Kidney tubule cell (primary cell): Measurements from ENCODE around the gene DLK2.

ENCODE experiments used
- DNase-seq: peaks from one replicate; pipeline ENCODE4 v3.0.0-alpha.2; 2018; ENCODE audit warnings: low spot score

Gene DLK2

DNA sequence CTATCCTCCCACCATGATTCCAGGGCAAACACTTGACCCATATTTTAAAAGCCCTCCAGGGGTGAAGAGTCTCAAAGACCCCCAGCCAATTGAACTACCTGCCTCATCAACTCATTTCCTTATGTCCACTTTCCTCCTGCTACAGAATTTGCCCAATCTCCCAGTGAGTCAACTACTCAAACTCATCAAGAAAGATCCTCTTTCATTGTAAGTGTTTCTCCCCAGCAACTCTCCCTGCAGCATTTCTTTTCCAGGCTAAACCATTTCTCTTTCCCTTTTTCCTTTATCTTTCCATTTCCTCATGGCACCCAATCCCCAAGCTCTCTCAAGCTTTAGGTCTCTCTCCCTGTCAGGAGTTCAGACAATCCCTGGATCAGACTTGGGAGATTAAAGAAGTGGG is 1.5 kb downstream of the DLK2 start:
- DNase-seq: no peak

DNA sequence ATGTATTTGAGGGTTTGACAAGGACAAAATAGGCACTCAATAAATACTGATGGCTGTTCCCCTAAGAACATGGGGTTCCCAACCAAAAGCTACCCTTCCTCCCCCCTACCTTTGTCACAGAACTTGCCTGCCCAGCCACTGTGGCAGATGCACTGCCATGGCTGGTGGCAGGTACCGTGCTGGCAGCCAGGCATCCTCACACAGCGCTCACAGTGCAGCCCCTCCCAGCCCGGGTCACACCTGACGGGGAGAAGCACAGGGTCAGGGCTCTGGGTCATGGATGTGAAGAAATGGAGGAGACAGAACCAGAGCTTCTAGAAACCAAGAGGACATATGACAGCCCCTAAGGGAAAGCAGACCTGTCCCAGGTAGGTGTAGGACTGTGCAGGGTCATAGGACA is 2.5 kb downstream of the DLK2 start:
- no peak for DNase-seq

DNA sequence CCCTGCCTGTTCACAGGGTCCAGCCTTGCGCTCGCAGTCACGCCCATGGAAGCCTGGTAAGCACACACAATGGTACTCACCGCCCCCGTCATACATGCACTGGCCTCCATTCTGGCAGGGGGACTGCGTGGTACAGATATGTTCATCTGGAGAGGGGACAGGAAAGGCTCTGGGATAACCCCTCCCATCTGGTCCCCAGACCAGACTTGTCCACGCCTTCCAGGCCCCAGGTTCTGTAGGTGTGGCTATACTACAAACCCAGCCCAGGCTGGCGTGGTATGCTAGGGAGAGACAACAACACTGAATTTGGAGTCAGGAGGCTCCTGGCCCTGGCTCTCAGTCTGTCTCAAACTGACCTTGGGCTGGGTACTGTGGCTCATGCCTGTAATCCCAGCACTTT is 3.4 kb downstream of the DLK2 start:
- no peak for DNase-seq

DNA sequence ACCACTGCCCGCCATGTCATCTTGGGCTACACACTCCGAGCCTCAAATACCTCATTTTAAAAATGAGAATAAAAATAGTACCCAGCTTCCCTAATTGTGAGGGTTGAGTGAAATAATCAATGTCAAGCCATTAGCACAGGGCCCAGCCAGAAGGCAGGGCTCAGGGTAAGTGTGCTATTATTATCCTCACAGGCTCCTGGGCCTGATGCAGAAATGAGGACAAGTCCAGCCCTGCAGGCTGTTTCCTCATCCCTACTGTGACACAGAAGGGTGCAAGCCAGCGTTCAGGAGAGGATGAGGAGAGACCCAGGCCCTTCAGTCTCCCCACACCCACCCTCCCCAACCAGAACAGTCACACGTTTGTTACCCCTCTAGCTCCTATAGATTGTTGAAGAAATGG is 4.0 kb downstream of the DLK2 start:
- no peak for DNase-seq

DNA sequence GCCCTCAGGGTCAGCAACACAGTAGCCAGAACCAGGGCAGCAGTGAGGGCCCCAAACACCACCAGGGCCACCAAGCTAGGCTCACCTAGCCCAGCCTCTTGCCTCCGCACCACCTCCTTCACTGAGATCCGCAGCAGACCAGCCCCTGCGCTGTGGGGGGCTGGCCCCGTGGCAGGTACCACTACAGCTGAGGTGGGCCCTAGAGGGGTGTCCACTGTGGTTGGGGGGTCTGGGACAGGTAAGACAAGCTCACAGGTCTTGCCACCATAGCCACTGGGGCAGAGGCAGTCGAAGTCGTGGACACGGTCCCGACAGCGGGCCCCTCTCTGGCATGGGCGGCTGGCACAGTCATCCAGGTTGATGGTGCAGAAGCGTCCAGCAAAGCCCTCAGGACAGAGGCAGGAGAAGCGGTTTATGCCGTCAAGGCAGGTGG is 4.6 kb downstream of the DLK2 start:
- DNase-seq: no peak

DNA sequence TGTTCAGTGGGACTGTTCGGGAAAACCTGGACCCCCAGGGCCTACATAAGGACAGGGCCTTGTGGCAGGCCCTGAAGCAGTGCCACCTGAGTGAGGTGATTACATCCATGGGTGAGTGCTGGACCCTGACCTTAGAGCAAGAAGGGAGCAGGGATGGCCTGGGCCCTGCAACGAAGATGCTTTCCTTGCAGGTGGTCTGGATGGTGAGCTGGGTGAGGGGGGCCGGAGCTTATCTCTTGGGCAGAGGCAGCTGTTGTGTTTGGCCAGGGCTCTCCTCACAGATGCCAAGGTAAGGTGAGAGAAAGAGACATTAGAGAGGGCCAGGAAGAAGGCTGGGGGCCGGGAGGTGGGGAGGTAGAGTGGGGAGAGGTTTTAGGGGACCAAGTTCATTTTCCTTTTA is 6.4 kb downstream of the DLK2 start:
- no peak for DNase-seq

DNA sequence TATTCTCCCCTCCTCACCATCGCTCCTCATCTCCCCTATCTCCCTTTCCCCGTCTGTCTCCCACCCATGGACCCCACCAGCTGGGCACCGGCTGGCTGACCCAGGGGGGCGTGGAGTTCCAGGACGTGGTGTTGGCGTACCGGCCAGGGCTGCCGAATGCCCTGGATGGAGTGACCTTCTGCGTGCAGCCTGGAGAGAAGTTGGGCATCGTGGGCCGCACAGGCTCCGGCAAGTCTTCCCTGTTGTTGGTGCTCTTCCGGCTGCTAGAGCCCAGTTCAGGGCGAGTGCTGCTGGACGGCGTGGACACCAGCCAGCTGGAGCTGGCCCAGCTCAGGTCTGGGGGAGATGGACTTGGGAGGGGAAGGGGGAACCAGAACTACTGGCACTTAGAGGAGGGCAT is 7.7 kb downstream of the DLK2 start:
- no peak for DNase-seq

DNA sequence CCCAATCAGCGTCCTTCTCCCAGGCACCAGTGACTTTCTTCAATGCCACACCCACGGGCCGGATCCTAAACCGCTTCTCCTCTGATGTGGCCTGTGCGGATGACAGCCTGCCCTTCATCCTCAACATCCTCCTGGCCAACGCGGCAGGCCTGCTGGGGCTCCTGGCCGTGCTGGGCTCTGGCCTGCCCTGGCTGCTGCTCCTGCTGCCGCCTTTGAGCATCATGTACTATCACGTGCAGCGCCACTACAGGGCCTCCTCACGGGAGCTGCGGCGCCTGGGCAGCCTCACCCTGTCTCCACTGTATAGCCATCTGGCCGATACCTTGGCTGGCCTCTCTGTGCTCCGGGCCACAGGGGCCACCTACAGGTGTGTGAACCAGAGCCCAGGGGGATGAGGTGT is 9.8 kb downstream of the DLK2 start:
- no peak for DNase-seq

DNA sequence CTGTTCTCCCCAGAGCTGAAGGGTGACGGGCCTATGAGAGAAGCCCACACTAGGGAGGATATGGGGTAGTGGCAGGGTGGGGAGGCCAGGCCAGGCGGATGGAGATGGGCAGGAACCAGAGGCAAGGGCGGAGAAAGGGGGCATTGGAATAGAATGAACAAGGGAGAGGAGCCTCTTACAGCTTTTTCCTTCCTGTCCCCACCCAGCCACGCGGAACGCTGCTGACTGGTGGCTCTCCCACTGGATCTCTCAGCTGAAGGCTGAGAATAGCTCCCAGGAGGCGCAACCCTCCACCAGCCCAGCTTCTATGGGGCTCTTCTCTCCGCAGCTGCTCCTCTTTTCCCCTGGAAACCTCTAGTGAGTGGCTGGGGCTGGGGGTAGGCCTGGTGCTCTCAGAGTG is 10.8 kb downstream of the DLK2 start:
- DNase-seq: no peak

DNA sequence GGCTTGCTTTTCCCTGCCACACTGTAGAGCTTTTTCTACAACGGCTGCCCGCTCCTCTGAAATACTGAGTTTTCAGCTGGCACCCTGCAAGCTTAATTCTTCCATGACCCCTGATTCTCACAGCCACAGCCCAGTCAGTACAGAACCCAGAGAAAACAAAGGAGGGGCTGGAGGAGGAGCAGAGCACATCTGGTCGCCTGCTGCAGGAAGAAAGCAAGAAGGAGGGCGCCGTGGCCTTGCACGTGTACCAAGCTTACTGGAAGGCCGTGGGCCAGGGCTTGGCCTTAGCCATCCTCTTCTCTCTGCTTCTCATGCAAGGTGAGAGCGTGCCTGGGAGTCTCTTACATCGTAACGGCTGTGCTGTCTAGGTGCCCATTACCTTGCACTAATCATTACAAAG is 11.3 kb downstream of the DLK2 start:
- DNase-seq: no peak

DNA sequence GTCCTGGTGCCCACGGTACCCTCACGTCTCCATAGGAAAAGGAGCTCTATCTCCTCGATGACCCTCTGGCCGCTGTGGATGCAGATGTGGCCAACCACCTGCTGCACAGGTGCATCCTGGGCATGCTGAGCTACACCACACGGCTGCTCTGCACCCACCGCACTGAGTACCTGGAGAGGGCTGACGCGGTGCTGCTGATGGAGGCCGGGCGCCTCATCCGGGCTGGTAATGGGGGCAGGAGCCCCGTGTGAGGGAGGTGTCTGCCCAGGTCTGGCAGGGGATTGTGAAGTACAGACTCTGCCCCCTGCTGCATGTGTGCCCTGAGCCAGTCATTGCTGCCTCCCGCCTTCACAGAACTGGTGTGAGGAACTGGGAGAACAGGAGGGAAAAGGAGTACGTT is 12.4 kb downstream of the DLK2 start:
- DNase-seq: no peak

DNA sequence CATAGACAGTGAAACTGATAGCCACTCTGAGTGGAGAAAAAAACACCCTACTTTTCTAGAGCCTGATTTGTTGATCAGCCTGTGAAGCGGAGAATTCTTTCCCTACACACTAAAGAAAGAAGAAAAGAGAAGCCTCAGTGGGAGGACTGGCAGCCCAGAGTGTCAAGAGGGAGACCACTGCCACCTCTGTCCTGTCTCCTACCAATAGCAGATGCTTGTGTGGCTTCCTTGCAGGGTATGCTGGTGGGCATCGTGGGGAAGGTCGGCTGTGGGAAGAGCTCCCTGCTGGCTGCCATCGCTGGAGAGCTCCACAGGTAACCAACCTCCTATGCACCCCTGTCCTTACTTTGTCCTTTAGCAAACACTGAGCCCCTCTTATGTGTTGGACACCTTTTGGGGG is 17.6 kb downstream of the DLK2 start:
- no peak for DNase-seq

DNA sequence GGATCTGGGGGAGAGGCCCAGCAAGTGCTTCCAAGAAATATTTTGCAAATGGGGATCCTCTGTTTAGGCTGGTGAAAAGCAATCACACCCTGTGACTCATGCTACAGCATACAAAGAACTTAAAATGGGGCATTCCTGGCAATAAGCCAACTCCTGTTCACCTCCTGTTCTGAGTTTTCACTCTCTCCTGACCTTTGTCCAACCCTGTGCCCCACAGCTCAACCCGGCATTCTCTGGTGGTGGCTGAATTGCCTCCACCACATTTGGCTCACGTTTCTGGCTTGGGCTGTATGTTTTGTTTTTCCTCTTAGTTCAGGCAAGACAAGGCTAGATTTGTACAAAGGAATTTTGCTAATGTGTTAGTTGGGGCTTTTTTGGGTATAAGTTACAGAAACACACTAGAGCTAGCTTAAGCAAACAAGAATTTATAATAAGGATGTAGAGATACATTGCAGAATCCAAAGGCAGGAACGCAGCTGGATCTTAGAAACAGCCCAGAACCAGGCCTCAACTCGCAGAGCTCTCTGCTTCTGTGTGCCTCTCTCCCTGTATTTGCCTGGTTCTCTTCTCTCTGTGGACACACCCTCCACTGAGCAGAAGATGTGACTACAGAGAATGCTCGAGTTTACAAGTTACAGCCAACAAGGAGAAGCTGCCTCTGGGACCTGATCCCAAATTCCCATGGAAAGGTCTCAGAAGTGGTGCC is 18.6 kb downstream of the DLK2 start:
- peak; percentile 83 for DNase-seq

DNA sequence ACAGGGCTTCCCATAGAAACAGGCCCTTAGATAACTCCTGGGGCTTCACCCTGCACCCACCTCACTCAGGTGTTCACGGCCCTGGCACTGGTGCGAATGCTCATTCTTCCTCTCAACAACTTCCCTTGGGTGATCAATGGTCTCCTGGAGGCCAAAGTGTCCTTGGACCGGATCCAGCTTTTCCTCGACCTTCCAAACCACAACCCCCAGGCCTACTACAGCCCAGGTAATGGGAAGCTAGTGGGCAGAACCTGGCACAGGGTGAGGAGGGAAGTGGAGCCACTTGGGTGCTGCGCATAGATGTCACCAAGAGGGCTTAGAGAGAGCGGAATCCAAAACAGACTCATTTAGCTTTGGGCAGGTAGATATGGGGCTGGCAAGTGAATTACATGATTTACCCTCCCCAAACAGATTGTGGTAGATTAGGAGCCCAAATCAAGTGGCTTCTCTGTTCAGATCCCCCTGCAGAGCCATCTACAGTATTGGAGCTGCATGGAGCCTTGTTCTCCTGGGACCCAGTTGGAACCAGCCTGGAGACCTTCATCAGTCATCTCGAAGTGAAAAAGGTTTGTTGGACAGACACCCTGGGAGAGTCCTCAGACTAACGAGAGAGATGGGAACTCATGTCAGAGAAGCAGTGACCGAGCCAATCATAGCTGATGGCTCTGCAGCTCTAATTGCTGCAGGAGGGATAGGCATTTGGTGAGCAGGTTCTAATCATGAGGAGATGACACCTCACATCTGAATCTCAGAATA is 19.5 kb downstream of the DLK2 start:
- DNase-seq: no peak

DNA sequence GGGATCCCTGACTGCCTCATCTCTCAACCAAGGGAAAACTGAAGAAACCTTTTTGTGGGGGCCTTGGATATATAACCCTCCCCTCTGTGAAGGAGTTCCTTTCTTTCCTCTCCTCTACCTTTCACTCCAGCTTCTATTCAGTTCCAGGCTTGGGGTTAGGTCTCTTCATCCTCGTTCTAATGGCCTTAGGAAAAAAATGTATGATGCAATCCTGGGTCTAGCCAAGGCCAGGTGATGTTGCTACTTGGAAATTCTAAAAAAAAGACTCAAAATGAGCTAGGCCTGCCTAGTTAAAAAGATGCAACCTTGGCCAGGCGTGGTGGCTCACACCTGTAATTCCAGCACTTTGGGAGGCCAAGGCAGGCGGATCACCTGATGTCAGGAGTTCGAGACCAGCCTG is 20.4 kb downstream of the DLK2 start:
- no peak for DNase-seq

DNA sequence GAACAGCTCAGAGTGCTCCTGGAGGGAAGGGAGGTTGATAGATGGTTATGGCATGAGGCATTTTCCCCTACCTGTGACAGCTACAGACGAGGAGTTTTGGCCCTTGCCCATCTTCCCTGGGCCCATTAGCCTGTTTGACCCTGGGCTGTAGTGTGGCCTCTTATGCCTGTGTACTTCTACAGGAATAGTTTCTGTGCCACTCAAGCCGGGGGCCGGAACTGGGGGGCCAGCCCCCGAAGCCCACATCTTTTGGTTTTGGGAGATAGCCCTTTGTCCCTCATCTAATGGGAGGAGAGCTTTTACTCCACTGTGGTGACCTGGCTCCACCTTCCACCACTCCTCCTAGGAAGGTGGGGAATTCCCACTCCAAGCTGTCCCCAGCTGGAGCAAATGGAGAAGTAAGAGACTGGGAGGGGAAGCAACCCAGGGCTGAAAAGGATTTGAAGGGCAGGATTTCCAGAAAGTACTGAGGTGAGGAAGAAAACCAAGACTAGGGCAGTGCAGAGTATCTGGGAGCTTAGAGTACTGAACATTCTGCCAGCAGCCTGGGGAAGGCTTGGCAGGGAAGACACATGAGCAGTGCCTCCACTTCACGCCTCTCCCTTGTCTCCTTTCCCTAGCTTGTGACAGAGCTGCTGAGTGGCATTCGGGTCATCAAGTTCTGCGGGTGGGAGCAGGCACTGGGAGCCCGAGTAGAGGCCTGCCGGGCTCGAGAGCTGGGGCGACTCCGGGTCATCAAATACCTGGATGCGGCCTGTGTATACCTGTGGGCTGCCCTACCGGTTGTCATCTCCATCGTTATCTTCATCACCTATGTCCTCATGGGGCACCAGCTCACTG is 21.1 kb downstream of the DLK2 start:
- DNase-seq: peak; percentile 33

DNA sequence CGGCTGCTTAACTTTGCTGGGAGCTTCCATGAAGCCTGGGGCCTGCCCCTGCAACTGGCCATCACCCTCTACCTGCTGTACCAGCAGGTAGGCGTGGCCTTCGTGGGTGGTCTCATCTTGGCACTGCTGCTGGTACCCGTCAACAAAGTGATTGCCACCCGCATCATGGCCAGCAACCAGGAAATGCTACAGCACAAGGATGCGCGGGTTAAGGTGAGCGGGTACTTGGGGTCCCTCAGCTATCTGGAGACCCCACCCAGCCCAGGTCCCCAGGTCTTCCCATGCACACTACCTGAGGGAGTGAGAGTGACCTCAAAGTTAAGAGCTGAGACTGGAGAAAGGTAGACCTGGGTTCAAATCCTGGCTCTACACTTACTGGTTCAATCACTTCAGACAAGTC is 22.2 kb downstream of the DLK2 start:
- DNase-seq: no peak

DNA sequence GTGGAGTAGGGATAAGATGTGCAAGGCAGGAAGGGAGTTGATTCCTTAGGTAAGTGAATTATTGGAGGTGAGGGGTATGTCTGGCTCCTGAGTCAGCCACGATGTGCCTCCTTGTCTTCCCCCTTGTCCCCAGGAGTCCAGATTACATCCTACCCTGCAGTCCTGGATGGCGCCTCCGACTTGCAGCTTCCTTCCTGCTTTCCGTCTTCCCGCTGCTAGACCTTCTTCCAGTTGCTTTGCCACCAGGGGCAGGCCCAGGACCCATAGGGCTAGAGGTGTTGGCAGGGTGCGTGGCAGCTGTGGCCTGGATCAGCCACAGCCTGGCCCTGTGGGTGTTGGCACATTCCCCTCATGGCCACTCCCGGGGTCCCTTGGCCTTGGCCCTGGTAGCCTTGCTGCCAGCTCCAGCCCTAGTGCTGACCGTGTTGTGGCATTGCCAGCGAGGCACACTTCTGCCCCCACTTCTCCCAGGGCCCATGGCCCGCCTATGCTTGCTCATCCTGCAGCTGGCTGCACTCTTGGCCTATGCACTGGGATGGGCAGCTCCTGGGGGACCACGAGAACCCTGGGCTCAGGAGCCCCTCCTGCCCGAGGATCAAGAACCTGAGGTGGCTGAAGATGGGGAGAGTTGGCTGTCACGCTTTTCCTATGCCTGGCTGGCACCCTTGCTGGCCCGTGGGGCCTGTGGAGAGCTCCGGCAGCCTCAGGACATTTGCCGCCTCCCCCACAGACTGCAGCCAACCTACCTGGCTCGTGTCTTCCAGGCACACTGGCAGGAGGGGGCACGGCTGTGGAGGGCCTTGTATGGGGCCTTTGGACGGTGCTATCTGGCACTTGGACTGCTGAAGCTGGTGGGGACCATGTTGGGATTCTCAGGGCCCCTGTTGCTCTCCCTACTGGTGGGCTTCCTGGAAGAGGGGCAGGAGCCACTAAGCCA is 23.1 kb downstream of the DLK2 start:
- DNase-seq: no peak

DNA sequence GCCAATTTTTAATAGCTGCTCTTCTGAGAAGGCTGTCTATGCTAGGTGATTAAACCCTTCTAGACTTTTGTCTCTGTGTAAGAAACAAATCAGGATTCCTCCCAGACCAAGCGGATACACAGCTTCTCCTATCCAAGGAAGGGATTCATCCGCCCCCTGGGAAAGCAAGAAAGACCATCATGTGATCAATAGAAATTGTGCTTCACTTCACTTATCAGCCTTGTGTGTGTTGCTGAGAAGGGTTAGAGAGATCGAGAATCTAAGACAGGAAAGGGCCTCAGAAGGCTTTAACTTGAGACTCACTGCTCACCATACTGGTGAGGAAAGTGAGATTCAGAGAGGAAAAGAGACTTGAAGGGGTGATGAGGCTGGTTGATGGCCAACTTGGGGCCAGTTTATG is 26.5 kb downstream of the DLK2 start:
- DNase-seq: no peak

DNA sequence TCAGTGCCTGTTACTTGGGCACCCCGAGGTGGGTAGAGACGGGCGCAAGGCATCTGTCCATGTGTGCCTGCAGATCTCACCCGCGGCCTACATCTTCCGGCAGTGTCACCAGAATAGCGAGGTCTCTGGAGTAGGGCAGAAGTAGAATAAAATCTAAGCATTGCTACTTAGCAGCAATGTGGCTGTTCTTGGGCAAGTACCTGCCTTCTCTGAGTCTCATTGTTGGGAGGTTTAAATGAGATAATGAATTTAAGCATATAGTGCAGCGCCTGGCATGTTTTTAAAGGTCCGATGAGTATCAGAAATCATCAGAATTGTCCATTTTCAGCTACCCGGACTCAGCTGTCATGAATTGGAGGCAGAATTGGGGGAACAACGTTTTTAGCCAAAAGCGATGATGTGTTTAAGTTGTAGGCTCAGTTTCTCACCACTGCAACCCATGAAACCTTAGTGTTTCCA is 27.2 kb downstream of the DLK2 start:
- DNase-seq: no peak

DNA sequence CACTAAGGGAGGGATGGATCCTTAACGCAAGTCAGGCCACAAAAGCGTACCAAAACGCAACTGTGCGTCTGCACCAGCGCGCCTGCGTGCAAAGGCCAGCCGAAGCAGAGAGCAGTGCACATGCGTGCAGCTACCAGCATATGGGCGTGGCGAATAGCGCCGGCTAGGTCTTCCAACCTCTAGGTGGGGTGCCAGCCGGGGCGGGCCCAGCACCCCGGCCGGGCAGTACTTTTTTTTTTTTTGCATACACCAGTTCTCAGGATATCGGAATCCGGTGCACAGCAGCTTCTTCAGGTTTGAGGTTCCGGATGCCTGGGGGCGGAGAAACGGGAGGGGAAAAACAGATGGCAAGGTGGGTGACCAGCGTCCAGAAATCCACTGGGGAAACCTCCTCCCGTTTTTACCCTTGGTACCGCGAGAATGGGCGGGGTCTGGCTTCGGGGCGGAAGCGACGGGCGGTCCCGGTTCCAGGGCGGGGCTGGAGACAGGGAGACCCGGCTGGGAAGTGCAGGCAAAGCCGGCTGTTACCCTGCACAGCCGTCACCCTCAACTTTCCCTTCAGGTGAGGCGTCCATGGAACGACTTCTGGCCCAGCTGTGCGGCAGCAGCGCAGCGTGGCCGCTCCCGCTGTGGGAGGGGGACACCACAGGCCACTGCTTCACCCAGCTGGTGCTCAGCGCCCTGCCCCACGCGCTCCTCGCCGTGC is 27.8 kb downstream of the DLK2 start, which contains the start of gene ABCC10:
Gene ABCC10, plus strand, starts transcription at position 136 of the 706 bp plus-strand sequence. Its CDS starts 438 bp downstream, at position 574.
- peak; percentile 95 for DNase-seq
